Measurements from ENCODE around the gene FBXW8. TPM values are rescaled to one million over a fixed set of nuclear protein-coding genes. Genes with fewer than 3 reads are reported as not detected.

Gene FBXW8
- total RNA-seq, 4 donors from 2014 or later: 8.5 to 14.3 (median 10.6) TPM

DNA sequence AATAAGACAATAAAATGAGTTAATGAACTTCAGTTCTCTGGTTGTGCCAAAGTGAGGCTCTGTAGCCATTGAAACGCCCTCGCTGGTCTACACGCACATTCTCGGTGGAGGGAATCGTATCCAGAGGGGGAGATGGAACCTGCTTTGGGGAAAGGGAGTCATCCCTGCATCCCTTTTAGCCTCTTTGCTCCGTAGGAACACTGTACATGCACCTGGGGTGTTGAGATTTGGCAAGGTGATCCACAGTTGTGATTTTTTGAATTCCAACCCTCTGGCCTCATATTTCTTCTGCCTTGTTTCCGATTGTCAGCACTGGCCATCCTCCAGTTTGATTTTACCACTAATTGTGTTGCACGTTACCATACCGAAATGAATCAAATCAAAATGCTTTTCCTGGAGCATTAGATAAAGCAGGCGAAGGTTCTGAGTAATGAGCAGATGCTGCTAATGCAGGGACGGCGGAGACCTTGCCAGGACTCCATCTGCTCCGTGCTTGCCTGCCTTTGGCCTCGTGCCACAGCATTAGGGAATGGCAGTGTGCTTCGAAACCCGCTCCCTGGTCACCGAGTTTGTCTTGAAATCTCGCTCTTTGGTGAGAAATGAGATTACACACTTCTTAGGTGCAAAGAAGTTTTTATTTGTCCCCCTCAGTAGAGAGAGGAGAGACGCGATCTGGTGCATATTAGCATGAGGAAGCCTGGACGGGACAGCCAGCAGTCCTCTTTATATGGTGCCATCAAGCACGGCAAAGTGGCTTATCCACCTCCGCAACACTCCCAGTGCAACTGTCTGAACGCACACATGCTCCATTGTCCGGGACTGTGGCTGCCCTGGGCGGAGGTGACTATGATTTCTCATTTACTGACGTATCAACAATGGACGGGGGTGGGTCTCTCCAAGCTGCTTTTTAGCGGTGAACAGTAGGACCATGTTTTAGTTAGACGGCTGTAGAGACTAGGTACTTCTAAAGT is 59.1 kb downstream of the FBXW8 start:
- no peak for TF ChIP-seq CTCF (IDR thresholded peaks at IDR 0.05; ENCODE audit: low read depth)

DNA sequence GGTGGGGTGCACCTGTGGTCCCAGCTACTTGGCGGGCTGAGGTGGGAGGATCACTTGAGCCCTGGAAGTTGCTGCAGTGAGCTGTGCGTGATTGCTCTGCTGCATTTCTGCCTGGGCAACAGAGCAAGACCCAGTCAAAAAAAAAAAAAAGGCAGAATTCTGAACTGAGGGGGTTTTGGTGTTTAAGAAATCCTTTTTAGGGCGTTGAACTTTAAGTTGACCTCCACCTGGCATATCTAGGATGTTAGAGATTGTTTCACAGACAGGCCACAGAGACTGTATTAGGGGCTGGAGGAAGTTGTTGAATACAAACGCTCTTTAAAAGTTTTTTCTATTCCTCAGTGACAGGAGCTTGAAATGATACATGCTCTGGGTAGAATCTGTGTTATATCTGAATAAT is 60.5 kb downstream of the FBXW8 start:
- TF ChIP-seq CTCF (IDR thresholded peaks at IDR 0.05; ENCODE audit: low read depth): no peak

DNA sequence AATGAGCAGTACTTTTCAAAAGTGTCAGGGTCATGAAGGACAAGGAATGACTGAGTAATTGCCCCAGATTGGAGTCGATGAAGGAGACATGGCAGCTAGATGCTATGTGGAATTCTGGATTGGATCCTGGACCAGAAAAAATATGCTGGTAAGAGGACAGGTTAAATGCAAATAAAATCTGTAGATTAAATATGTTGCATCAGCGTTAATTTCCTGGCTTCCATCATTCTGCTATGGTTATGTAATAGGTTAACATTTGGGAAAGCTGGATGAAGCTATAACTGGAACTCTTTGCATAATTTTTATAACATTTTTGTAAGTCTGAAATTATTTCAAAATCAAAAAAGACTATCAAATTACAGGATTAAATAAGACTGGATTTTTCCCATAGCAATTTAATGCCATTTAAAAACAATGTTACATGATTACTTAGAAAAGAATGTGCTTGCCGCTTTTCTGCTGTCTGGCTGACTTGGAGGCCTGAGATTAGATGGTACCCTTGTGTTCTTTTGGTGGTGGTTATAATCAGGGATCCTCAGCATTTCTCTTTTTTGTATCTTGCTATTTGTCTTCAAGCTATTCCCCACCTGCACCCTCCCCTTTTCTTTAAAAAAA is 65.1 kb downstream of the FBXW8 start:
- TF ChIP-seq CTCF (IDR thresholded peaks at IDR 0.05; ENCODE audit: low read depth): no peak

GRCh38 chr12:116977465-116978380 is 67.0 kb downstream of the FBXW8 start:
- no peak for TF ChIP-seq CTCF (IDR thresholded peaks at IDR 0.05; ENCODE audit: low read depth)

GRCh38 chr12:116978791-116979508 is 68.2 kb downstream of the FBXW8 start:
- no peak for TF ChIP-seq CTCF (IDR thresholded peaks at IDR 0.05; ENCODE audit: low read depth)

DNA sequence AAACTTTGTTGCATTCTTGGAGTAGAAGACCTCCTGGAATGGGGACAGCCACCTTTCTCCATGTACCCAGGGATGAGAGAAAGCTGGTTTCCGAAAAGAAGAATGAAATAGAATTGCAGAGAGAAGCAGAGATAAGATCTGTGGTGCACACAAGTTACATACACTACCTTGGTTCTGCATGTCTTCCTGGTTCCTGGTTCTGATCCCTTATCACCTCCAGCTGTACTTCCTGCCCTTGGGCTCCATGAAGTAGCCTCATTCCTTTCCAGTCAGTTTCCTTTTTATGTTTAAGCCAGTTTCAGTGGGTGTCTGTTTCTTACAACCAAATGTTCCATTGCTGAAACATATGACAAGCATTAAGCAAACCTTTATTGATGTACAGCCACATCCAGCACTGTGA is 69.3 kb downstream of the FBXW8 start:
- TF ChIP-seq CTCF (IDR thresholded peaks at IDR 0.05; ENCODE audit: low read depth): no peak
